HG03095 (cell line): ENCODE results near the gene CRACR2A.

Source experiments
- ATAC-seq: cut with Tn5 transposase; IDR thresholded peaks from one replicate; pipeline ENCODE4 v1.9.1; 2021; ENCODE audit warnings: moderate library complexity; ENCODE audit not compliant: unreplicated experiment

CRACR2A gene

DNA sequence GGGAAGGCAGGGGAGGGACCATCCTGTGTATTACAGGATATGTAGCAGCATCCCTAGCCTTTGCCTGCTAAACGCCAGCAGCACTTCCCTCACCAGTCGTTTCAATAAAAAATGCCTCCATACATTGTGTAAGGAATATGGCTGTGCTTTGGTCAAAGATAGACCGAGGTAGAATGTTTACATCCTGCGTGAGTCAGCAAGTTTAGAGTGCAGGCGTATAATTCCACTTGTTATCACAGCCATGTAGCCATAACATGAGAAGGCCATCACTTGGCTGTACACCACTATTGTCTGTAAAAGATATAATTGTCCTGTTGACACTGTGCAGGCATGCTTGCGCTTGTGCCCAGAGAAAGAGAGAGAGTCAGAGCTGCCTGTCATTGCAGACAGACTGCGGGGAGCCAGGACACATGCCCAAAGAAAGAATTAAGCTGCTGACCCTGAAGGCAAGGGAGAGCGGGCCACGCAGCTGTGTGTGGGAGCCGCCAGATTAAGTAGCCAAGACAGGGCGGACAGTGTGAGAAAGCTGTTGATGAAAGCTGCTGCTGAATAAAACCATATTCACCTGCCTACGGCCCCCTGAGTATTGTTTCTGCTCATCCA lies 68.4 kb downstream of the CRACR2A start:
- no peak for ATAC-seq

GRCh38 chr12:3683670-3684069 lies 69.2 kb downstream of the CRACR2A start:
- ATAC-seq = no peak

DNA sequence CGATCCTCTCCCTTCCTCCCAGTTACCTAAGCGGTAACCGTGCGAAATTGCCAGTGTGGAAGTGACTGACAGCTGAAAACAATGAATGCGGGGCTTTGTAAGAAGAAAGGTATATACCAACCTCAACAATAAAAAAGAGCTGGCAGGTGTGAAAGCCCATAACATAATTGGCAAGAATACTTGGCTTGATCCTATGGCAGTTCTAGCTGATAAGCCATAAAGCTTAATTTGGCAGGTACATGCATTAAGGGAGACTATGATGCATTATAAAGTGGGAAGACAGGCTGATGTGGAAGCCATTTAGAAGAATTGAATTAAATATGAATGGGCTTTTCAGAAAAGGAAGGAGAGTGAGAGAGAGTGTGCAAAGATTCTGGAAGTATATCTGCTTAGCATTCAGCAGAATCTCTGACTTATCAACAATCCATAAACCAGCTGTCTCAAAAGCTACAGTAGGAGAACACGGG lies 71.3 kb downstream of the CRACR2A start:
- no peak for ATAC-seq

GRCh38 chr12:3680919-3681594 lies 71.9 kb downstream of the CRACR2A start:
- no peak for ATAC-seq

GRCh38 chr12:3679831-3680230 lies 73.1 kb downstream of the CRACR2A start:
- ATAC-seq = no peak

- ATAC-seq = no peak
Measured at GRCh38 chr12:3677609-3678008, 75.3 kb downstream of the CRACR2A start.

DNA sequence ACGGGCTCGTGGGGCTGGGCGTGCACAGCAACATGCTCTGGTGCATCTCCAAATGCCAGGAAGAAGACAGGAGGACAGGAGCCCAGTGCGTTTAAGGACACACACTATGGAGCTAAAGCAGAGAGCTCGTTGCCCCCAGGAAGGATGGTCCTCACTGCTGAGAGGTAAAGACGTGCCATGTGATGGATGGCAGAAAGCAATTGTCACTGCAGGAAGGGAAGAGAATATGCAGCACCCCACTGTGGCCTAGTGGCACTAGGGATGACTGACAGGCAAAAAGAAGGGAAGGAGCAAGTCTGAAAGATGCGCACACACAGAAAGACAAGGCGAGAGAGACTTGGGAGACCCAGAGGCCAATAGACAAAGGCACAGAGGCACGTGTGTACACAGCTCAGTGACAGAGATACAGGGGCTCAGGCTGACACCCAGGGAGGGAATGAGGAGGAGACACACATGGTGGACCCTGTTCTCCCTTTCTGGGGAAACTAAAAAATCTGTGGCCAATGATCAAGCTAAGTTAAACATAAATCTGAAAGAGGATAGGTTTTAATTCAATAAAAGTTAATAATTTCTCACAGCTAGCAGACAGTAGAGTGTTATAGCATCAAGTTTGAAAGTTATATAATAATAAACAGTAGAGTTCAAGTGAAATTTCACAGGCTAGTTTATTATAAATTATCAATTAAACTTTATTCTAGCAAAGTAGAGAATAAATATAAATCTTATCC lies 78.8 kb downstream of the CRACR2A start:
- ATAC-seq = no peak

DNA sequence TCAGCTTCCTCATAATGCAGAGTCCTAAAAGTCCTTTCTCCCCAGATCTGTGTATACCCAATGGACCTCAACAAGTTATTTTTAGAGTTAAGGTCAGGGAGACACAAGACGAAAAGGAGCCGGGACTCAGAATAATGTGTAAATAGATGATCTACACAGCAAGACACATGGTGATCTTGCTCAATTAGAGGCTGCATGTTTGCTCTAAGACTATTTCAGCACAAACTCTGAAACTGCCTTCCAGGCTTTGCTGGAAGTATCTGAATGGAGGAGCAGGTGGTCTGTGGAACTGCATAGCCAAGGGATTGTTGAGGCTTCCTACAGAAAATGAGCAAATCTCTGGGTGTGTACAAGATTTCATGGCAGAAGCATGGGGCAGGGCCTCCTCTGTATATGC lies 80.8 kb downstream of the CRACR2A start:
- ATAC-seq = no peak

DNA sequence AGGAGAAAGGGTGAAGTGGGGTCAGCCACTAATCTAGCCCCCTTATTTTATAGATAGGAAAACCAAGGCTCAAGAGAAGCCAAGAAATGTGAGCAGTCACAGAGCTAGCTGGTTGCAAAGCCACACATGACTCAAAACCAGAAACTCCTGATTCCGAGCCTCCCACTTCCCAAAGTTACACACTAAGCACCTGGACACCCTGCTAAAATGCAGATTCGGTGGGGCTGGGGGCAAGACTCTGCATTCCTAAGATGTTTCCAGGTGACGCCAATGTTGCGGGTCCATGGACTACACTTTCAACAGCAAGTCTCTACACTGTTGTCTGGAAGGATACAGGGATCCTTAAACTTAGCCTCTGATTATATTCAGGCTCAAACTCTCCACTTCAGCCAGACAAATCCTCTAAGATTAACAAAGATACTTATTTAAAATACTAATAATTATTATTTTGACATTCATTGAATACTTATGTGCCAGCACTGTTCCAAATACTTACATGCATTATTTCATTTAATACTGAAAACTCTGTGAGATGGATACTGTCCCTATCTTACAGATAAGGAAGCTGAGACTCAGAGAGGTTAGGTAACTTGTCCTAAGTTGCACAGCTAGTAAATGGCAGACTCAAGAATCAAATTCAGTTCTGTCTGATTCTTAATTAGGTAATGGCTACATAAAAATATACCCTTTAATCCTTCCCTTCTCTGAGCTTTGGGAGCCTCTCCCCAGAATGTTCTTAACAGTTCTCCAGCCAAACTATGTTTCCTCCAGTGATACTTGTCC lies 81.4 kb downstream of the CRACR2A start:
- no peak for ATAC-seq

- ATAC-seq = no peak
Measured at GRCh38 chr12:3670083-3670620, 82.8 kb downstream of the CRACR2A start.

DNA sequence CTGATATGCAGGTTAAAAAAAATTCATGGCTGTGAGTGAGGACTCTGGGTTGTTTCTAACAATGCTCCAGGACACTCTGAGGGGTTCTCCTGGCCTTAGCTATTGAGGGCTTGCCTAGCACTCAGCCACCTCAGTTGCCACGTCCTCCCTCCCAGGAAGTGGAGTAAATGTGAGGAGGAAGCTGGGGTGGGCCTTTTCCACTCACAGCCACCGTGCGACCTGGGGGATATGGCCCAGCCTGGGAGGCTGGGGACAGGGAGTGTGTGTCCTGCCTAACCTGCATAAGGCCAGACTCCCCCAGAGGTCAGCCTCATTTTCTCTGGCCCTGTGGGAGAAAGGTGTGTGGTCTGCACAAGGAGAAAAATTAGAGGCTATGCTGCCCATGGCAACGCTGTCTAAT lies 83.3 kb downstream of the CRACR2A start:
- no peak for ATAC-seq

- ATAC-seq = no peak
Measured at GRCh38 chr12:3668479-3669165, 84.3 kb downstream of the CRACR2A start.

DNA sequence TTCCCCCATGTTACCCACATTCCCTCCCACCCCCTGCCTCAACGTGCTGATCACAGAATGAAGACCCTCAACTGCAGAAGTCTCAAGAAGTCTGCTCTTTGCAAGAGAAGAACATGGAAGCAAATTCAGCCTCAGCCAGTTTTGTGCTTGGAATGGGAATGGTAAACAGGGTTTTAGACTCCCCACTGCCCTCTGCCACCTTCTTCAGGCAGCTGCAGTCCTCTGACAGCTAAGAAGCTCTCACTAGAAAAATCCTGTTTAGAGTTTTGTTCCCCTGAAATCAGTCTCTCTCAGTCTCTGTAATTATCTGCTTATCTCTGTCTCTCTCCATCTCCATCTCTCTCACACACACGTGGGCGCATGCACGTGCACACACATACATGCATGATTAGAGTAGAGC lies 85.4 kb downstream of the CRACR2A start:
- ATAC-seq = no peak

- no peak for ATAC-seq
Measured at GRCh38 chr12:3666441-3666840, 86.5 kb downstream of the CRACR2A start.

DNA sequence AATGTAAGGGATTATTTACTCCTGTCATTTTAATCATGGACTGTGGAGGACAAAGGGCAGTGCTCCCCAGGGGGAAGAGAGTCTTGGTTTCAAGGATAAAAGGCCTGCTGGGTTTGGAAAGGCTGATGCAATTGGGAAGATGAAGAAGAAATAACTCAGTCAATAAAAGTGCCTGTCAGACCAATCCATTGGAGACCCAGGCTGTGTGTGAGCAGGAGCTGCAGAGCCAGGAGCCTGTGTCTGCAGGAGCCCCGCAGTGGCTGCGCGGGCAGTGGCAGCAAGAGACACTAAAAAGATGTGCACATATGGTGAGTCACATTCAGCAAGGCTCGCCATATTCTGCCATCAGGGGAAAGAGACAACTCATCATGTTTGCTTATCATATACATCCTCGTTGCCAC lies 90.4 kb downstream of the CRACR2A start:
- no peak for ATAC-seq

GRCh38 chr12:3661028-3661427 lies 91.9 kb downstream of the CRACR2A start:
- ATAC-seq = no peak

DNA sequence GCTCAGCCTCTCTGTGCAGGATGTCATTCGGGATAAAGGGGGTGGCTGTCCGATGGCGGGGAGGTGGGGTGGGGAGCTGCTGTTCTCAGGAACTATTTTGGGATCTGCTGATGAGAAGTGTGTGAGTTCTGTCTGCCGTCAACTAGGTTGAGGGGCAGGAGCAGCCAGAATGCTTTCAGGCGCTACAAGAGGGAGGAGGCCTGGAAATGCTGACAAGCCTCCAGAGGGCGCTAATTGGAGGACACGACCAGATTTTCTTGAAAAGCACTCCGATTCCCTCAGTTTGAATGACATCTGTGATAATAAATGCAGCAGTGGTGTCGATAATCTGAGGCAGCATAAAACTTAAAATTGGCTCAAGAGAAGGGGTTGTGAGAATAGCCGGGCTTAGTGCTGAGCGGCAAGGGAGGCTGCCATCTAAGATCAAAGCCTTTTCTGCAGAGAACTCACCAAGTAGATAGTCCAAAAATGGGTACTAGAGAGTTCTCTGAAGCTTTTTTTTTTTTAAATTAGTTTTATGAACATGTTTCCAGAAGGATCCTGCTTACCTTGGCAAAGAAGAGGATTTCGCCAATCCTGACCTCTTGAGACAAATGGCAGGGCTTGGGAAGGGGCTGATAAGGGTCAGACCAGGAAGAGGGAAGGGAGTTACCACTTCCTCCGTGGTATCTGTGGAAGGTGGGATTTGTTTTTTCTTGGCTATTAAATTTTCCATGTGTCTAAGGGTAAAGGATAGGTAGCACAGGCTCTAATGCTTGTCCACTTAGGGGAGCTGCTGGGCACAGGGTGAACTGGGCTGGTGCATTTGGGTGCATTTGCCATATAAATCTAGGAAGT lies 94.4 kb downstream of the CRACR2A start:
- ATAC-seq = no peak

DNA sequence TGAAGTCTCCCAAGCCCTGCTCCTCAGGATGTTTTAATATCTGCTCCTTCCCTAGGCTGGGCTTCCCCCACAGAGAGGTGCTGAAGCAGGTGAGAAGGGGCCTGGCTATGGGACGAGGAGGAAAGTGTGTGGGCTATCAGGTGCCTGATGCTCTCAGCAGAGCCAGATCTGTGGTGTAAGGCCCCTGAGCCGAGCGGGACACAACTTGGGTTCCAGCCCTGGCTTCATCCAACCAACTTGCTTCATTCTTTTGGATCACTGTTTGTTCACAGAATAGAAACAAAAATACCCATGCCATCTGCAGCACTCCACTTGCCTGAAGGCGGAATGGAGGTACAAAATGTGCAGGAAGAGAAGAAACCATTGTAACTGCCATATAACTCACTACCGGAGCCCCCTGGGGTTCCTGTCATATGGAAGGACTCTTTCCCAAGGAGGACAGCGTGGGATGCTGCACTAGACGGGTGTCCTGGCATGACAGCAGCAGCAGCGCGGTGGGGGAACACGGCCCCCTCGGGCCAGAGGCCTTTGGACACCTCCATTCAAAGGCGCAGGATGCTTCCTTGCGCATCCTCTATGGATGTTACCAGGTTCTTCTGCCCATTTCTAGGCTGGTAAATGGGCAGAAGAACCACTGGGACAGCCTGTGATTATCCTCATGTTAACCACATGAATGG lies 95.8 kb downstream of the CRACR2A start:
- ATAC-seq = no peak

DNA sequence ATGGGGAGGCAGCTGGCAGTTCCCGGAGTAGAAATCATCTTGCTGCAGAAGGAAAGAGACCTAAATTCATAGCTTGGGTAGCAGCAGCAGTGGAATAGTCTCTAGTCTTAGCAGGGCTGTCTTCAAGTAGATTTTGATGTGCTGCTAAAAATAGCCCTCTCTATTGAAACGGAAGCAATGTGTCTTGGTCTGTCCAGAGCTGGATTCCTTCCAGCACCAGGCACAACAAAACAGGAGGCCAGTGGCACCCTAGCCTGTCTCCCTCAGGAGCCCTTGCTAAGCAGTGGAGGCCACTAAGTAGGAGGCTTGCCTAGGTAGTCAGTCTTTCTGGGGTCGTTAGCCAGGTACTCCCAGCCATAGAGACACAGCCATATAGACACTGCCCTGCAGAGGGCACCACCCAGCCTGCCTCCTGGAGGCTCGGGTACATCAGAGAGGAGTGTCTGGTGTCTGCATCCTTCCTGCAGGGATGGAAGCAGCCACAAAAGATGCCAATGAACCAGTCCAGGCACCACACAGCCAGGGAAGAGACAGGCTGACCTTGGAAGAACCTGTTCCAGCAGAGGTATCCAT lies 97.5 kb downstream of the CRACR2A start:
- ATAC-seq = no peak
